WTC11 (cell line): ENCODE data around the gene CRADD.

Source experiments
- AFF4 ChIP-seq: sonication (generic); formaldehyde crosslinking; IDR thresholded peaks from 2 replicates; pipeline ENCODE4 v1.8.1; 2023; ENCODE audit warnings: mild to moderate bottlenecking, missing genetic modification reagents, borderline replicate concordance
- ATF3 ChIP-seq: sonication (generic); formaldehyde crosslinking; conservative IDR thresholded peaks from 2 replicates; pipeline ENCODE4 v1.8.1; 2022; ENCODE audit warnings: mild to moderate bottlenecking, missing genetic modification reagents
- CBFB ChIP-seq: sonication (generic); formaldehyde crosslinking; IDR thresholded peaks from 2 replicates; pipeline ENCODE4 v1.8.1; 2022; ENCODE audit warnings: mild to moderate bottlenecking, low read depth, missing genetic modification reagents
- EMX1 ChIP-seq: fragments of 250-450 bp; sonication (Bioruptor Pico); IDR thresholded peaks from 2 replicates; pipeline ENCODE4 v1.8.0; 2021; ENCODE audit warnings: mild to moderate bottlenecking
- ESRRA ChIP-seq: sonication (generic); formaldehyde crosslinking; IDR thresholded peaks from 2 replicates; pipeline ENCODE4 v1.8.1; 2022; ENCODE audit warnings: mild to moderate bottlenecking, missing genetic modification reagents, borderline replicate concordance
- ETV6 ChIP-seq: sonication (generic); formaldehyde crosslinking; IDR thresholded peaks from 2 replicates; pipeline ENCODE4 v1.8.1; 2022; ENCODE audit warnings: mild to moderate bottlenecking, missing genetic modification reagents
- FOXJ3 ChIP-seq: sonication (generic); formaldehyde crosslinking; IDR thresholded peaks from 2 replicates; pipeline ENCODE4 v1.9.0; 2021; ENCODE audit warnings: missing genetic modification reagents, mild to moderate bottlenecking, borderline replicate concordance
- IRF2 ChIP-seq: sonication (generic); formaldehyde crosslinking; IDR thresholded peaks from 2 replicates; pipeline ENCODE4 v1.8.0; 2022; ENCODE audit warnings: low read depth, missing genetic modification reagents, borderline replicate concordance
- NR2C2 ChIP-seq: sonication (generic); formaldehyde crosslinking; IDR thresholded peaks from 2 replicates; pipeline ENCODE4 v1.8.0; 2022; ENCODE audit warnings: mild to moderate bottlenecking, missing genetic modification reagents
- SMAD3 ChIP-seq: sonication (generic); formaldehyde crosslinking; IDR thresholded peaks from 2 replicates; pipeline ENCODE4 v1.8.0; 2022; ENCODE audit warnings: missing genetic modification reagents, mild to moderate bottlenecking, borderline replicate concordance
- SP1 ChIP-seq: sonication (generic); formaldehyde crosslinking; conservative IDR thresholded peaks from 2 replicates; pipeline ENCODE4 v1.8.1; 2022; ENCODE audit warnings: missing genetic modification reagents
- USF1 ChIP-seq: sonication (generic); formaldehyde crosslinking; IDR thresholded peaks from 2 replicates; pipeline ENCODE4 v1.8.0; 2022; ENCODE audit warnings: mild to moderate bottlenecking, missing genetic modification reagents
- TF ChIP-seq, protein P1 (sequence below): fragments of 200-600 bp; IDR thresholded peaks from 2 replicates; pipeline ENCODE4 v1.8.0; 2022; ENCODE audit warnings: antibody characterized with exemption
- TF ChIP-seq, protein P2 (sequence below): sonication (generic); formaldehyde crosslinking; IDR thresholded peaks from 2 replicates; pipeline ENCODE4 v1.8.1; 2023; ENCODE audit warnings: mild to moderate bottlenecking, moderate library complexity, missing genetic modification reagents

DNA sequence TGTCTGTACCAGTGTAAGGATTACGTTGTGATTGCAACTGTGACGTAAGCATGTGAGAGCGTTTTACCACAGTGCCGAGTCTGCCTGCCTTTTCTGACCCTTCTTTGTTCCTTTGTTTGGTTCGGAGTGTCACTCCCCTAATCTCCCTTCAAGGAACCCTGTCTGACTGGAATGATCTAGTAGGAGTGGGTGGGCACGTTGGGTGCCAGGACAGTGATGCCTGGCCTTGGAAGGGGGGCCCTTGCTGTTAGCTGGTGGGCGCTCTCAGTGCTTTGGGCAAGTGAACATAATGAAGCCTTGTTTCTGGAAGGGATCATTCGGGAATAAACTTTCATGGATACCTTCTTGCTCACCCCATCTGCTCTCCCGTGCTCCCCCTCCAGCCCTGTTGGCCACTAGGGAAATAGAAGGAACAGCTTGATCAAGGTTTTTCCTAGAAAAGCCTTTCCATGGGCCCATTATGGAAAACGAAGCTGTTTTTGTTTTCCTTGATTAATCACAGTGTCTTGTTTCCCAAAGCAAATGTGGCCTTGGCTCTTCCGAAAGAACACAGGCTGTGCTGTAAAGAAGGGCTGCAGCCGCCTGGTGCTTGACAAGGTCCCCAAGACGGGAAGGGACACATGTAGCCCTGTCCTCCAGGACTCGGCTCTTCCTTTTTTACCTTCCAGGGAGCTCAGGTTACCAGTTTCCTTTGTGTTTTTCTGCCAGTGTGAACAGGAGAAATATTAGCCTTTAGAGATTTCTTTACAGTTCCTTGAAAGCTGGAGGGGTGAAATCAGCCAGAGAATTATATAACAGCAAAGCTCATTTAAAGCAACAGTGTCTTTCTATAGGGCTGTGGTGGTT lies 215.5 kb downstream of the CRADD start:
- TF ChIP-seq, protein P1, sequence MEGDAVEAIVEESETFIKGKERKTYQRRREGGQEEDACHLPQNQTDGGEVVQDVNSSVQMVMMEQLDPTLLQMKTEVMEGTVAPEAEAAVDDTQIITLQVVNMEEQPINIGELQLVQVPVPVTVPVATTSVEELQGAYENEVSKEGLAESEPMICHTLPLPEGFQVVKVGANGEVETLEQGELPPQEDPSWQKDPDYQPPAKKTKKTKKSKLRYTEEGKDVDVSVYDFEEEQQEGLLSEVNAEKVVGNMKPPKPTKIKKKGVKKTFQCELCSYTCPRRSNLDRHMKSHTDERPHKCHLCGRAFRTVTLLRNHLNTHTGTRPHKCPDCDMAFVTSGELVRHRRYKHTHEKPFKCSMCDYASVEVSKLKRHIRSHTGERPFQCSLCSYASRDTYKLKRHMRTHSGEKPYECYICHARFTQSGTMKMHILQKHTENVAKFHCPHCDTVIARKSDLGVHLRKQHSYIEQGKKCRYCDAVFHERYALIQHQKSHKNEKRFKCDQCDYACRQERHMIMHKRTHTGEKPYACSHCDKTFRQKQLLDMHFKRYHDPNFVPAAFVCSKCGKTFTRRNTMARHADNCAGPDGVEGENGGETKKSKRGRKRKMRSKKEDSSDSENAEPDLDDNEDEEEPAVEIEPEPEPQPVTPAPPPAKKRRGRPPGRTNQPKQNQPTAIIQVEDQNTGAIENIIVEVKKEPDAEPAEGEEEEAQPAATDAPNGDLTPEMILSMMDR: no peak
- no peak for TF ChIP-seq CBFB (CRISPR knock-in tag)
- no peak for TF ChIP-seq FOXJ3 (CRISPR knock-in tag)
- TF ChIP-seq SMAD3 (CRISPR knock-in tag): no peak
- TF ChIP-seq, protein P2, sequence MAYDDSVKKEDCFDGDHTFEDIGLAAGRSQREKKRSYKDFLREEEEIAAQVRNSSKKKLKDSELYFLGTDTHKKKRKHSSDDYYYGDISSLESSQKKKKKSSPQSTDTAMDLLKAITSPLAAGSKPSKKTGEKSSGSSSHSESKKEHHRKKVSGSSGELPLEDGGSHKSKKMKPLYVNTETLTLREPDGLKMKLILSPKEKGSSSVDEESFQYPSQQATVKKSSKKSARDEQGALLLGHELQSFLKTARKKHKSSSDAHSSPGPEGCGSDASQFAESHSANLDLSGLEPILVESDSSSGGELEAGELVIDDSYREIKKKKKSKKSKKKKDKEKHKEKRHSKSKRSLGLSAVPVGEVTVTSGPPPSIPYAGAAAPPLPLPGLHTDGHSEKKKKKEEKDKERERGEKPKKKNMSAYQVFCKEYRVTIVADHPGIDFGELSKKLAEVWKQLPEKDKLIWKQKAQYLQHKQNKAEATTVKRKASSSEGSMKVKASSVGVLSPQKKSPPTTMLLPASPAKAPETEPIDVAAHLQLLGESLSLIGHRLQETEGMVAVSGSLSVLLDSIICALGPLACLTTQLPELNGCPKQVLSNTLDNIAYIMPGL: no peak
- no peak for TF ChIP-seq IRF2 (CRISPR knock-in tag)
- TF ChIP-seq ATF3: no peak
- no peak for TF ChIP-seq ESRRA (CRISPR knock-in tag)
- no peak for TF ChIP-seq SP1 (CRISPR knock-in tag)
- no peak for TF ChIP-seq ETV6 (CRISPR knock-in tag)
- no peak for TF ChIP-seq USF1 (CRISPR knock-in tag)
- no peak for TF ChIP-seq AFF4 (CRISPR knock-in tag)
- no peak for TF ChIP-seq EMX1 (CRISPR knock-in tag)
- no peak for TF ChIP-seq NR2C2 (CRISPR knock-in tag)
